ENCODE results near the gene SCRT2.

SCRT2 gene

DNA sequence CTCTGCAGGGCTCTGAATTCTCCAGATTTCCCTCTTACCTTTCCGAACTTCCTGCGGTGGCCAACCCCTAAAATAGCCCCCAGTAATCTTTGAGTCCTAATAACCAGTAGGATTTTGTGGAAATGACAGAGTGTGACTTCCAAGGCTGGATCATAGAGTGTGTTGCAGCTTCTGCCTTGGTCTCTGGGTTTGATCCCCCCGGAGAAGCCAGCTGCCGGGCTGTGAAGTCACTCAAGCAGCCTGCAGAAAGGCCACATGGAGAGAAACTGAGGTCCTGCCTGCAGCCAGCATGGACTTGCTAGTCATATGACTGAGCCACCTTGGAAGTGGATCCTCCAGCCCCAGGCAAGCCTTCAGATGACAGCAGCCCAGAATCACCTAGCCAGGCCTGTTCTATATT lies 46.3 kb upstream of the SCRT2 start:
- no peak for DNase-seq (ENCODE audit: low read depth in 1 of 2, low spot score in 1 of 2)
- no peak overlapping the region for H3K4me3 ChIP-seq (replicated peaks; ENCODE audit: insufficient read depth, low read length)
- peaks cover 7% of the 10 kb centered on the region for H3K27me3 ChIP-seq (ENCODE audit: insufficient read depth, poor library complexity, severe bottlenecking)
- TF ChIP-seq POLR2AphosphoS5 (IDR thresholded peaks at IDR 0.05; ENCODE audit: low read depth) (no peak), GABPA (IDR thresholded peaks at IDR 0.05; ENCODE audit: low read depth) (no peak), SPI1 (IDR thresholded peaks at IDR 0.05; ENCODE audit: borderline replicate concordance, low read depth) (no peak)
- TF ChIP-seq, protein P1, sequence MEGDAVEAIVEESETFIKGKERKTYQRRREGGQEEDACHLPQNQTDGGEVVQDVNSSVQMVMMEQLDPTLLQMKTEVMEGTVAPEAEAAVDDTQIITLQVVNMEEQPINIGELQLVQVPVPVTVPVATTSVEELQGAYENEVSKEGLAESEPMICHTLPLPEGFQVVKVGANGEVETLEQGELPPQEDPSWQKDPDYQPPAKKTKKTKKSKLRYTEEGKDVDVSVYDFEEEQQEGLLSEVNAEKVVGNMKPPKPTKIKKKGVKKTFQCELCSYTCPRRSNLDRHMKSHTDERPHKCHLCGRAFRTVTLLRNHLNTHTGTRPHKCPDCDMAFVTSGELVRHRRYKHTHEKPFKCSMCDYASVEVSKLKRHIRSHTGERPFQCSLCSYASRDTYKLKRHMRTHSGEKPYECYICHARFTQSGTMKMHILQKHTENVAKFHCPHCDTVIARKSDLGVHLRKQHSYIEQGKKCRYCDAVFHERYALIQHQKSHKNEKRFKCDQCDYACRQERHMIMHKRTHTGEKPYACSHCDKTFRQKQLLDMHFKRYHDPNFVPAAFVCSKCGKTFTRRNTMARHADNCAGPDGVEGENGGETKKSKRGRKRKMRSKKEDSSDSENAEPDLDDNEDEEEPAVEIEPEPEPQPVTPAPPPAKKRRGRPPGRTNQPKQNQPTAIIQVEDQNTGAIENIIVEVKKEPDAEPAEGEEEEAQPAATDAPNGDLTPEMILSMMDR (IDR thresholded peaks at IDR 0.05; ENCODE audit: insufficient read depth, low read length), result no peak
- TF ChIP-seq, protein P2, sequence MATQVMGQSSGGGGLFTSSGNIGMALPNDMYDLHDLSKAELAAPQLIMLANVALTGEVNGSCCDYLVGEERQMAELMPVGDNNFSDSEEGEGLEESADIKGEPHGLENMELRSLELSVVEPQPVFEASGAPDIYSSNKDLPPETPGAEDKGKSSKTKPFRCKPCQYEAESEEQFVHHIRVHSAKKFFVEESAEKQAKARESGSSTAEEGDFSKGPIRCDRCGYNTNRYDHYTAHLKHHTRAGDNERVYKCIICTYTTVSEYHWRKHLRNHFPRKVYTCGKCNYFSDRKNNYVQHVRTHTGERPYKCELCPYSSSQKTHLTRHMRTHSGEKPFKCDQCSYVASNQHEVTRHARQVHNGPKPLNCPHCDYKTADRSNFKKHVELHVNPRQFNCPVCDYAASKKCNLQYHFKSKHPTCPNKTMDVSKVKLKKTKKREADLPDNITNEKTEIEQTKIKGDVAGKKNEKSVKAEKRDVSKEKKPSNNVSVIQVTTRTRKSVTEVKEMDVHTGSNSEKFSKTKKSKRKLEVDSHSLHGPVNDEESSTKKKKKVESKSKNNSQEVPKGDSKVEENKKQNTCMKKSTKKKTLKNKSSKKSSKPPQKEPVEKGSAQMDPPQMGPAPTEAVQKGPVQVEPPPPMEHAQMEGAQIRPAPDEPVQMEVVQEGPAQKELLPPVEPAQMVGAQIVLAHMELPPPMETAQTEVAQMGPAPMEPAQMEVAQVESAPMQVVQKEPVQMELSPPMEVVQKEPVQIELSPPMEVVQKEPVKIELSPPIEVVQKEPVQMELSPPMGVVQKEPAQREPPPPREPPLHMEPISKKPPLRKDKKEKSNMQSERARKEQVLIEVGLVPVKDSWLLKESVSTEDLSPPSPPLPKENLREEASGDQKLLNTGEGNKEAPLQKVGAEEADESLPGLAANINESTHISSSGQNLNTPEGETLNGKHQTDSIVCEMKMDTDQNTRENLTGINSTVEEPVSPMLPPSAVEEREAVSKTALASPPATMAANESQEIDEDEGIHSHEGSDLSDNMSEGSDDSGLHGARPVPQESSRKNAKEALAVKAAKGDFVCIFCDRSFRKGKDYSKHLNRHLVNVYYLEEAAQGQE (IDR thresholded peaks at IDR 0.05; ENCODE audit: insufficient replicate concordance, low read depth), result no peak
- H3K27ac ChIP-seq (replicated peaks), result no peak overlapping the region

DNA sequence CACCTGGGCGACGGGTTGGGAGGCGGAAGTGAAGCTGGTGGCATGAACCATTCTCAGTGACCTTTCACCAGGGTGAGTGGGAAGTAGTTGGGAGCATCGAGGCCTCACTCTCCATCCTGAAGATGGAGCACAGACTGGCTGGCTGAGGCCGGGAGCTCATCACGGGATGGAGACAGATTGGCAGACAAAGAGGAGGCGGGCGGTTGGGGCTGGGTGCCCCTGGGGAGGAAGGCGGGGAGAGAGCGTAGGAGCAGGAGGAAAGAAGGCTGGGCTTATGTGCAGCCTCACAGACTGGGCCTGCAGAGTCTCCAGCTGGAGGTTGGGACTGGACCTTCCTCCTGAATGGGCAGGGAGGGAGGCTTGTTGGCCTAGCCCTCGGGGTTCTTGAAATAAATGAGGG lies 44.2 kb upstream of the SCRT2 start:
- Histone ChIP-seq H3K4me3 (replicated peaks; ENCODE audit: insufficient read depth, low read length) (no peak overlapping the region), H3K27ac (replicated peaks) (no peak overlapping the region), H3K27me3 (ENCODE audit: insufficient read depth, poor library complexity, severe bottlenecking) (no peaks in the 10 kb centered on the region)
- no peak for TF ChIP-seq SPI1 (IDR thresholded peaks at IDR 0.05; ENCODE audit: borderline replicate concordance, low read depth)
- no peak for TF ChIP-seq GABPA (IDR thresholded peaks at IDR 0.05; ENCODE audit: low read depth)
- TF ChIP-seq, protein P2 (IDR thresholded peaks at IDR 0.05; ENCODE audit: insufficient replicate concordance, low read depth), result no peak
- TF ChIP-seq POLR2AphosphoS5 (IDR thresholded peaks at IDR 0.05; ENCODE audit: low read depth), result no peak
- TF ChIP-seq, protein P1 (IDR thresholded peaks at IDR 0.05; ENCODE audit: insufficient read depth, low read length), result no peak
- no peak for DNase-seq (ENCODE audit: low read depth in 1 of 2, low spot score in 1 of 2)

DNA sequence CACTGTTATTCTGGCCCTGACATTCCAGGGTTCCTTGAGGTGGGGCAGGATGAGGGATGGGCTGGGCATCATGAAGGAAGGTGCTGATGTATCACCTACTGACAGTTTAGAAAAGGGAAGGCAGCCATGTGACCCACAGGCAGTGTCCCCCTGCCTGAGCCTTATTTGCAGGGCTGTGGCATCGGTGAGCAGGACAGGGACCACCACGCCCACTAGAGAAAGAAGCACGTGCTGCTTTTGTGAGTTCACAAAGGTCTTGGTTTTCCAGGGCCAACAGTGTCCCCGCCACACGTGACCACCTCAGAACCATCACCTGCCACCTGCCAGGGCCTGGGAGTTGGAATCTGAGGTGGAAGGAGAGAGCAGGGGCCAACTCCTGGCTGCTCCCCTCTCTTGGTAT lies 43.5 kb upstream of the SCRT2 start:
- TF ChIP-seq, protein P2 (IDR thresholded peaks at IDR 0.05; ENCODE audit: insufficient replicate concordance, low read depth), result no peak
- TF ChIP-seq SPI1 (IDR thresholded peaks at IDR 0.05; ENCODE audit: borderline replicate concordance, low read depth) (no peak), GABPA (IDR thresholded peaks at IDR 0.05; ENCODE audit: low read depth) (no peak), POLR2AphosphoS5 (IDR thresholded peaks at IDR 0.05; ENCODE audit: low read depth) (no peak)
- TF ChIP-seq, protein P1 (IDR thresholded peaks at IDR 0.05; ENCODE audit: insufficient read depth, low read length), result no peak

More for the DNA sequence above, 43.5 kb upstream of the SCRT2 start:
- DNase-seq (ENCODE audit: low read depth in 1 of 2, low spot score in 1 of 2), result no peak
- Histone ChIP-seq H3K4me3 (replicated peaks; ENCODE audit: insufficient read depth, low read length) (no peak overlapping the region), H3K27me3 (ENCODE audit: insufficient read depth, poor library complexity, severe bottlenecking) (no peaks in the 10 kb centered on the region), H3K27ac (replicated peaks) (no peak overlapping the region)

Measured in HL-60 (cell line).